H9 (cell line): ENCODE data around the gene FAM170B. TPM values are rescaled to one million over a fixed set of nuclear protein-coding genes. Genes with fewer than 3 reads are reported as not detected.
A peak's percentile ranks its signal among the peaks of the same experiment; 100 is the strongest.

Experiments
- DNase-seq: peaks from one replicate; pipeline ENCODE4 v3.0.0-alpha.2; 2017
- H2AFZ ChIP-seq: one replicate; pipeline ENCODE4 v1.6.1; 2013; ENCODE audit warnings: mild to moderate bottlenecking, low read length, control low read depth, moderate library complexity
- H2AK5ac ChIP-seq: 2 replicates; pipeline ENCODE4 v1.6.1; 2013; ENCODE audit warnings: low read length, control low read depth, mixed read lengths; ENCODE audit not compliant: insufficient read length
- H2BK120ac ChIP-seq: one replicate; pipeline ENCODE4 v1.6.1; 2013; ENCODE audit warnings: low read depth, mild to moderate bottlenecking, low read length, control low read depth, inconsistent platforms; ENCODE audit not compliant: poor library complexity, severe bottlenecking
- H2BK12ac ChIP-seq: 2 replicates; pipeline ENCODE4 v1.6.1; 2013; ENCODE audit warnings: low read length, control low read depth, mixed read lengths, low read depth; ENCODE audit not compliant: insufficient read length
- H2BK15ac ChIP-seq: 2 replicates; pipeline ENCODE4 v1.6.1; 2013; ENCODE audit warnings: low read depth, low read length, control low read depth
- H2BK20ac ChIP-seq: one replicate; pipeline ENCODE4 v1.6.1; 2013; ENCODE audit warnings: low read depth, mild to moderate bottlenecking, low read length, control low read depth, inconsistent platforms; ENCODE audit not compliant: poor library complexity, severe bottlenecking
- H2BK5ac ChIP-seq: 2 replicates; pipeline ENCODE4 v1.6.1; 2013; ENCODE audit warnings: low read length, control low read depth, mixed read lengths; ENCODE audit not compliant: insufficient read length
- H3K14ac ChIP-seq: 2 replicates; pipeline ENCODE4 v1.6.1; 2013; ENCODE audit warnings: low read length, control low read depth; ENCODE audit not compliant: insufficient read depth
- H3K18ac ChIP-seq: 2 replicates; pipeline ENCODE4 v1.6.1; 2013; ENCODE audit warnings: low read depth, mild to moderate bottlenecking, mixed read lengths, low read length, control low read depth; ENCODE audit not compliant: insufficient read length
- H3K23ac ChIP-seq: 2 replicates; pipeline ENCODE4 v1.6.1; 2013; ENCODE audit warnings: low read length, control low read depth, mixed read lengths, low read depth; ENCODE audit not compliant: insufficient read length
- H3K23me2 ChIP-seq: 2 replicates; pipeline ENCODE4 v1.6.1; 2013; ENCODE audit warnings: low read depth, mild to moderate bottlenecking, mixed read lengths, low read length, control low read depth; ENCODE audit not compliant: insufficient read length, poor library complexity, severe bottlenecking
- H3K27ac ChIP-seq: 2 replicates; pipeline ENCODE4 v1.5.1; 2013; ENCODE audit warnings: low read length, control low read depth, mixed read lengths, low read depth; ENCODE audit not compliant: insufficient read length
- H3K27me3 ChIP-seq: 2 replicates; pipeline ENCODE4 v1.6.1; 2013; ENCODE audit warnings: low read length, control low read depth, inconsistent platforms; ENCODE audit not compliant: insufficient read depth
- H3K4ac ChIP-seq: 2 replicates; pipeline ENCODE4 v1.6.1; 2013; ENCODE audit warnings: low read depth, mild to moderate bottlenecking, control low read depth, inconsistent platforms, low read length, moderate library complexity
- H3K4me1 ChIP-seq: 2 replicates; pipeline ENCODE4 v1.6.1; 2013; ENCODE audit warnings: low read length, control low read depth, inconsistent platforms; ENCODE audit not compliant: insufficient read depth
- H3K4me2 ChIP-seq: 2 replicates; pipeline ENCODE4 v1.6.1; 2013; ENCODE audit warnings: low read length, control low read depth, mixed read lengths; ENCODE audit not compliant: insufficient read length, insufficient read depth
- H3K56ac ChIP-seq: 2 replicates; pipeline ENCODE4 v1.6.1; 2013; ENCODE audit warnings: low read depth, mild to moderate bottlenecking, mixed read lengths, low read length, control low read depth; ENCODE audit not compliant: insufficient read length
- H3K79me1 ChIP-seq: 2 replicates; pipeline ENCODE4 v1.6.1; 2013; ENCODE audit warnings: low read depth, mild to moderate bottlenecking, moderate library complexity, low read length, control low read depth, inconsistent platforms; ENCODE audit not compliant: insufficient read depth, poor library complexity, severe bottlenecking
- H3K79me2 ChIP-seq: 2 replicates; pipeline ENCODE4 v1.6.1; 2013; ENCODE audit warnings: low read length, control low read depth, inconsistent platforms; ENCODE audit not compliant: insufficient read depth
- H3K9ac ChIP-seq: 2 replicates; pipeline ENCODE4 v1.6.1; 2013; ENCODE audit warnings: low read length, control low read depth, mixed read lengths; ENCODE audit not compliant: insufficient read length; ENCODE audit errors: extremely low read depth
- H3K9me3 ChIP-seq: one replicate; pipeline ENCODE4 v1.6.1; 2013; ENCODE audit warnings: low read depth, low read length, inconsistent platforms; ENCODE audit not compliant: control insufficient read depth
- H3T11ph ChIP-seq: one replicate; pipeline ENCODE4 v1.6.1; 2013; ENCODE audit warnings: mild to moderate bottlenecking, low read length, control low read depth, inconsistent platforms
- H4K20me1 ChIP-seq: one replicate; pipeline ENCODE4 v1.6.1; 2013; ENCODE audit not compliant: control insufficient read depth, insufficient read length, insufficient read depth
- H4K5ac ChIP-seq: 2 replicates; pipeline ENCODE4 v1.6.1; 2013; ENCODE audit warnings: low read depth, mild to moderate bottlenecking, mixed read lengths, low read length, control low read depth; ENCODE audit not compliant: insufficient read length
- H4K8ac ChIP-seq: replicated peaks from 2 replicates; pipeline ENCODE4 v1.6.1; 2013; ENCODE audit warnings: low read length, control low read depth, mixed read lengths, low read depth; ENCODE audit not compliant: insufficient read length
- H4K91ac ChIP-seq: 2 replicates; pipeline ENCODE4 v1.6.1; 2013; ENCODE audit warnings: low read depth, mild to moderate bottlenecking, moderate library complexity, mixed read lengths, low read length, control low read depth; ENCODE audit not compliant: insufficient read length
- H3K27ac Mint-ChIP-seq, 3 experiments: 2 replicates in 2 of 3; 3 replicates in 1 of 3; pipeline ENCODE4 v1.8.0; 2020 to 2021; ENCODE audit warnings: mixed read lengths in 3 of 3, mild to moderate bottlenecking in 1 of 3, moderate library complexity in 1 of 3
- H3K27me3 Mint-ChIP-seq: 2 replicates; pipeline ENCODE4 v1.8.0; 2021; ENCODE audit warnings: low read depth, mild to moderate bottlenecking, moderate library complexity, mixed read lengths
- H3K36me3 Mint-ChIP-seq, 3 experiments: 2 replicates in 2 of 3; 3 replicates in 1 of 3; pipeline ENCODE4 v1.8.0; 2020 to 2021; ENCODE audit warnings: low read depth in 3 of 3, mixed read lengths in 3 of 3; ENCODE audit not compliant: insufficient read depth in 1 of 3
- H3K4me1 Mint-ChIP-seq, 2 experiments: 2 replicates each; pipeline ENCODE4 v1.8.0; 2020; ENCODE audit warnings: mixed read lengths in 2 of 2
- H3K4me3 Mint-ChIP-seq, 2 experiments: 2 replicates in 1 of 2; 3 replicates in 1 of 2; pipeline ENCODE4 v1.8.0; 2020 to 2021; ENCODE audit warnings: mild to moderate bottlenecking in 2 of 2, mixed read lengths in 2 of 2, moderate library complexity in 1 of 2
- H3K9me3 Mint-ChIP-seq, 2 experiments: 2 replicates in 1 of 2; 3 replicates in 1 of 2; pipeline ENCODE4 v1.8.0; 2020; ENCODE audit warnings: mild to moderate bottlenecking in 2 of 2, mixed read lengths in 2 of 2, moderate library complexity in 1 of 2
- CTCF ChIP-seq: fragments of 200-600 bp; sonication (generic); conservative IDR thresholded peaks from 3 replicates; pipeline ENCODE4 v1.8.0; 2021; ENCODE audit warnings: antibody characterized with exemption, mild to moderate bottlenecking
- WGBS: extraction: QIAGEN DNeasy Blood & Tissue Kit; methylation state at CpG from one replicate; pipeline ENCODE4 v1.1.7; 2013; ENCODE audit warnings: missing lambda C conversion rate, low lambda C conversion rate, mixed read lengths; ENCODE audit not compliant: insufficient read length; ENCODE audit errors: extremely low coverage; 5-methylcytosine and 5-hydroxymethylcytosine counted together
- total RNA-seq: library from RNA; stranded (reverse); gene quantifications from 2 replicates; pipeline ENCODE4 v1.2.1, GENCODE V29; 2021

Gene FAM170B
- total RNA-seq, 1 experiment from 2014 or later: not detected

- no CpG with 5 or more reads among the region's 15 CpGs for WGBS
- no peak for TF ChIP-seq CTCF
- peak overlapping the region in 1 of 3 experiments; percentile 69; a peak in 2 of 7 replicates for H3K27ac Mint-ChIP-seq
These were observed 40.6 kb upstream of the FAM170B start for GRCh38 chr10:49174261-49174925.

More at GRCh38 chr10:49174261-49174925, 40.6 kb upstream of the FAM170B start:
- H2BK20ac ChIP-seq: no peak overlapping the region
- no peak overlapping the region for H2AFZ ChIP-seq
- H2BK5ac ChIP-seq: no peak overlapping the region
- no peaks in the 10 kb centered on the region for H3K27me3 ChIP-seq
- no peaks in the 10 kb centered on the region for H3K79me1 ChIP-seq
- H3K4me3 Mint-ChIP-seq: no peak overlapping the region
- H2BK15ac ChIP-seq: no peak overlapping the region
- H3K79me2 ChIP-seq: no peaks in the 10 kb centered on the region
- H3K4me1 Mint-ChIP-seq: peaks cover 4 to 9% of the 10 kb centered on the region in 2 experiments
- H4K8ac ChIP-seq: no peak overlapping the region
- H3K14ac ChIP-seq: no peak overlapping the region
- H2BK12ac ChIP-seq: no peak overlapping the region
- no peak overlapping the region for H4K5ac ChIP-seq
- H2AK5ac ChIP-seq: no peak overlapping the region
- no peak overlapping the region for H3K4ac ChIP-seq
- no peaks in the 10 kb centered on the region for H3K4me1 ChIP-seq
- no peaks in the 10 kb centered on the region; a peak in 1 of 7 replicates for H3K36me3 Mint-ChIP-seq
- H4K20me1 ChIP-seq: no peaks in the 10 kb centered on the region
- no peak overlapping the region for H3K56ac ChIP-seq
- no peak overlapping the region for H3K18ac ChIP-seq
- H4K91ac ChIP-seq: no peak overlapping the region
- no peak overlapping the region for H3K23ac ChIP-seq
- no peak overlapping the region for H3K27ac ChIP-seq
- no peak overlapping the region for H2BK120ac ChIP-seq
- H3K9ac ChIP-seq: no peak overlapping the region
- H3K27me3 Mint-ChIP-seq: no peaks in the 10 kb centered on the region
- no peak overlapping the region for H3K4me2 ChIP-seq
- DNase-seq: no peak
- no peaks in the 10 kb centered on the region for H3K23me2 ChIP-seq
- no peak overlapping the region for H3T11ph ChIP-seq
- H3K9me3 Mint-ChIP-seq: 0 out of 5 replicates have a peak, but pooled peaks cover 0 to 3% of the 10 kb centered on the region in 2 experiments
- H3K9me3 ChIP-seq: no peaks in the 10 kb centered on the region
